Stimulated activated CD8-positive, alpha-beta memory T cell treated with anti-CD3 and anti-CD28 coated beads, Interleukin-2, amount 100 ng/mL, for 1 hour (primary cell): Measurements from ENCODE around the gene ANK2.

Experiments used
- DNase-seq, 2 donors: peaks; one replicate each; pipeline ENCODE4 v3.0.0-alpha.2; 2020; ENCODE audit warnings: low read depth in 2 of 2

The ANK2 gene

DNA sequence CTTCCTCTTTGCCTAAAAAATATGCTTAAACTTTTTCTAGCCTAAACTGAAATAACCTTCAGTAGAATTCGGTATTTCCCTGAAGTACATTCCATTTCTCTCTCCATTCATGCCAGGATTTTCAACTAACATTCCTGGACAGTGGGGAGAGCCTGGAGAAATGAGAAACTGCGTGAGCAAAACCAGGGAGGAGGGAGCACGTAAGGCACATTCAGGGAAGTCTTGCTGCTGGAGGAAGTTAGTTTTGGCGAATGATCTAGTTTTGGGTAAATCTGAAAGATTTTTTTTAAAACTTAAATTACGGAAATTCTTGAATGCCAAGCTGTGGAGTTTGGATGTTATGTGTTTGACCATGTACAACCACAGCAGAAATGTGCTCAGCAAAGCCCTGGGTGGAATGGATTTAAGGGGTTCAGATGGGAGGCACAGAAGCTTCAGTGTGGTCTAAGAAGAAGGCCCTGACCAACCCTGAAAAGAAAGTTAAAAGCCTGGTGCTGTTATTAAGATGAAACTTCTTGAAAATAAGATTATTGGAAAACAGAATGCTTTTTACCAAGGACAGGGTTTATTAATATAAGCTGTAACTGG is 347.8 kb downstream of the ANK2 start:
- DNase-seq, result no peak

GRCh38 chr4:113398441-113399143 is 349.1 kb downstream of the ANK2 start:
- DNase-seq, result no peak

- no peak for DNase-seq
Measured at GRCh38 chr4:113404167-113404571, 354.7 kb downstream of the ANK2 start.

DNA sequence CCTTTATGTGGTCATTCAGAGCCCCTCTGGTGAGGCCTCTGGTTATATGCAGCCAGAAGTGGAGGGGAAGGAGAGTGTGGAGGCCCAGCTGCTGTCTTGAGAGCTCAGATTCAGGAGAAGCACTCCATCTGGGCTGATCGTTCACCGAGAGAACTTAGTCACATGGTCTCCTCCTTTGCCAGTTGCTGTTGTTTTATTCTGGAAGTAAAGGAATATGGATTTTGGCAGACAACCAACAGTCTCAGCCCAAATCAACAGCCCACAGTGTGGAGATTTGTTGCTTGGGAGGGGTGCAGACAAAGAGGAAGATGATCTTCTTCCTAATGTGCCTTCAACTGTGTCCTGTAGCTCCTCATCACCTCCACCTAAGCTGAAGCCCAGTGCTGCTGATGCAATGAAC is 355.4 kb downstream of the ANK2 start:
- DNase-seq, result no peak

DNA sequence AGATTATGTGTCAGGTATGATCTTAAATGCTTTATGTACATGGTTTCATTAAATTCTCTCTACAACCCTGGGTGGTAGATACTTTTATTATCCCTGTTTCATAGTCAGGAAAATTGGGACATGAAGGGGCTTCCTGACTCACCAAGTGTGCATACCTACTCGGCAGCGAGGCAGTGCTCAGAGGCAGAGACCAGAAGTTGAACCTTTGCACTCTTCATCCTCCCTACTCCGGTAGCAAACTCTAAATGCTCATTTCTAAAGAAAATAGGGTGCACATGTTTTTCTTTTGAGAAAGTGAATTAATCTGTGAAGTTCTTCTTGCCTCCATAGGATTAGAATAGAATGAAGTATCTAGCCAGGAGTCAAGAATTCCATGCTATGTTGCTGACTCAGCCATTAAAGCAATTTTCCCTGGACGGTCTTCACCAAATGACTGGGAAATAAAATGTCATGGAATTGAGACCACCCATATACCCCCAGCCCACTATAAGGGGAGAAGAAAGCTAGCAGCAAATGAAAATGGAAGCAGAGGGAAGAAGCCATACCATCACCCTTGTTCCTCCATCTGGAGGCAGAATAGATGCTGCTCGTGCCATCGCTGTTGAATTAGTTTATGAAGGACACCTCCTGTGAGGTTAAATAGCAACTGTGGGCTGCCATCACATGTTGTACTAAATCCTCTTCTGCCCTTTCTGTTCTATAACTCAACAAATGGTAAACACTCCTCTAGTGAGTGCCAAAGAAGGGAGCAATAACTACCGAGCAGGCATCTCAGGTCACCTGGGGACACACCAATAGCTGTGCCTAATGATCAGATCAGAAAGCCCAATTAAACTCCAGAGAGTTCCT is 356.6 kb downstream of the ANK2 start:
- DNase-seq, result no peak

GRCh38 chr4:113406723-113407016 is 357.2 kb downstream of the ANK2 start:
- DNase-seq, result no peak

GRCh38 chr4:113407409-113407808 is 358.0 kb downstream of the ANK2 start:
- DNase-seq, result no peak

- no peak for DNase-seq
Measured at GRCh38 chr4:113409181-113409580, 359.7 kb downstream of the ANK2 start.

DNA sequence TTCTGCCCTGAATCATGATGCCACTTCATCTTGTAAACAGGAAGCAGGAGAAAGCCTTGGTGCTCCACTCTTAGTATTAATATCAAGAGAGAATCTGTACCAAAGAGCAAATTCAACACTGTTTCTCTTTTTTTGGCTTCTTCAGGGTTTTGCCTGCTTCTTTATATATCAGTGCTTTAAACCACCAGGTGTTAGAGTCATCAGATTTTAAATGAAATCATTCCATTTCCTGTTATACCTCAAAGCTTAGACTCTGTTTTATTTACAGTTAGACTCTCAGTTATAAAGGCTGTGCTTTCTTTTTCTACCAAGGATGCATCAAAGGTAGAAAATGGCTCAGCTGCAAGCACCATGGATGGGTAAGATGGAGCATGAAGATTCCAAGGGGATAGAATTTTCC is 361.2 kb downstream of the ANK2 start:
- DNase-seq, result no peak

DNA sequence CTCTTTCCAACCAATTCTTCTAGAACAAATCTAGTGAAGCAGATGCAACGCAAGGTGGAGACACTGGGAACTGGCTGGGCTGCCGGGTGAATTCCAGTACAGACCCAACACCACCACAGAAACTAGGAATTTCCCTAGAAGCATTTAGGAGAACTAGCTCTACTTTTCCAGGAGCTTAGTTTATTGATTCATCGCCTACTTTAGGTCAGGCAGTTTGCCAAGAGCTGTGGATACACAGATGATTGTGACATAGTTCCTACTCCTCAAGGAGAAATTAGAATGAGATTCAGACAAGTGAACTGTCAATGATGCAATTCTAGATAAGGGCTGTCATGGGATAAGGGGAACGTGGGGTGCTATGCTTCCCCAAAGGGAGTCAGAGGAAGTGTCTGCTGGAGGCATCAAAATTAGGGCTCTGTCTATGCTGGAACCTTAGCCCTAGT is 362.1 kb downstream of the ANK2 start:
- no peak for DNase-seq

GRCh38 chr4:113419631-113420030 is 370.2 kb downstream of the ANK2 start:
- DNase-seq, result no peak

GRCh38 chr4:113420938-113421337 is 371.5 kb downstream of the ANK2 start:
- no peak for DNase-seq

- no peak for DNase-seq
Measured at GRCh38 chr4:113423631-113424030, 374.2 kb downstream of the ANK2 start.

- no peak for DNase-seq
Measured at GRCh38 chr4:113433116-113433515, 383.7 kb downstream of the ANK2 start.
